Hepatocyte (in vitro differentiated cells): Measurements from ENCODE around the gene LUZP2. TPM values are rescaled to one million over a fixed set of nuclear protein-coding genes. Genes with fewer than 3 reads are reported as not detected.

Experiments used
- DNase-seq: peaks from one replicate; pipeline ENCODE4 v3.0.0-alpha.2; 2016; ENCODE audit warnings: low spot score
- H2AFZ ChIP-seq: fragments of 200-600 bp; sonication (generic); 2 replicates; pipeline ENCODE4 v1.6.0; 2016; ENCODE audit warnings: antibody characterized with exemption, mild to moderate bottlenecking
- H3K27ac ChIP-seq: fragments of 200-600 bp; sonication (generic); 2 replicates; pipeline ENCODE4 v1.5.1; 2016; ENCODE audit warnings: mild to moderate bottlenecking
- H3K27me3 ChIP-seq: fragments of 200-600 bp; sonication (generic); 2 replicates; pipeline ENCODE4 v1.6.1; 2016
- H3K36me3 ChIP-seq: fragments of 200-600 bp; sonication (generic); replicated peaks from 2 replicates; pipeline ENCODE4 v1.5.1; 2016; ENCODE audit warnings: low read depth; ENCODE audit not compliant: insufficient read depth
- H3K4me1 ChIP-seq: fragments of 200-600 bp; sonication (generic); 2 replicates; pipeline ENCODE4 v1.5.1; 2016; ENCODE audit warnings: mild to moderate bottlenecking, moderate library complexity; ENCODE audit not compliant: insufficient read depth
- H3K4me2 ChIP-seq: fragments of 200-600 bp; sonication (generic); 2 replicates; pipeline ENCODE4 v1.6.0; 2016
- H3K4me3 ChIP-seq: fragments of 200-600 bp; sonication (generic); 2 replicates; pipeline ENCODE4 v1.5.1; 2016; ENCODE audit warnings: mild to moderate bottlenecking
- H3K79me2 ChIP-seq: fragments of 200-600 bp; sonication (generic); 2 replicates; pipeline ENCODE4 v1.6.0; 2017; ENCODE audit warnings: mild to moderate bottlenecking
- H3K9me2 ChIP-seq: fragments of 200-600 bp; sonication (generic); replicated peaks from 2 replicates; pipeline ENCODE4 v1.6.0; 2017; ENCODE audit warnings: mild to moderate bottlenecking; ENCODE audit not compliant: insufficient read depth
- H3K9me3 ChIP-seq: fragments of 200-600 bp; sonication (generic); 2 replicates; pipeline ENCODE4 v1.5.1; 2016; ENCODE audit warnings: low read depth, mild to moderate bottlenecking
- H4K20me1 ChIP-seq: fragments of 200-600 bp; sonication (generic); 2 replicates; pipeline ENCODE4 v1.6.0; 2016; ENCODE audit warnings: mild to moderate bottlenecking; ENCODE audit not compliant: insufficient read depth, poor library complexity, severe bottlenecking
- CTCF ChIP-seq: fragments of 200-600 bp; sonication (generic); IDR thresholded peaks from 2 replicates; pipeline ENCODE4 v1.5.1; 2016; ENCODE audit warnings: antibody characterized with exemption, mild to moderate bottlenecking; ENCODE audit not compliant: poor library complexity
- EZH2 ChIP-seq: fragments of 200-600 bp; sonication (generic); IDR thresholded peaks from 2 replicates; pipeline ENCODE4 v1.6.1; 2016; ENCODE audit warnings: antibody characterized with exemption, mild to moderate bottlenecking, borderline replicate concordance
- EZH2phosphoT487 ChIP-seq: fragments of 200-600 bp; sonication (generic); IDR thresholded peaks from one replicate; pipeline ENCODE4 v1.6.1; 2018; ENCODE audit warnings: antibody characterized with exemption, mild to moderate bottlenecking, low read depth, moderate library complexity; ENCODE audit not compliant: unreplicated experiment, severe bottlenecking
- WGBS: methylation state at CpG from one replicate; pipeline ENCODE4 v1.1.6; 2016; ENCODE audit warnings: low lambda C conversion rate; ENCODE audit errors: missing lambda C conversion rate; 5-methylcytosine and 5-hydroxymethylcytosine counted together
- polyA plus RNA-seq: library from polyadenylated mRNA; unstranded; fragments of >200 nt; fragmentation: Nextera tagmentation; extraction: Ambion mirVana; gene quantifications from 2 replicates; pipeline ENCODE4 v1.2.1, GENCODE V29; 2016
- total RNA-seq: library from RNA; depleted of rRNA; stranded (reverse); fragments of >200 nt; gene quantifications from 2 replicates; pipeline ENCODE4 v1.2.3, GENCODE V29; 2014

The LUZP2 gene
- total and polyA plus RNA-seq, 2 experiments from 2014 or later: 2.2 to 7.9 TPM

DNA sequence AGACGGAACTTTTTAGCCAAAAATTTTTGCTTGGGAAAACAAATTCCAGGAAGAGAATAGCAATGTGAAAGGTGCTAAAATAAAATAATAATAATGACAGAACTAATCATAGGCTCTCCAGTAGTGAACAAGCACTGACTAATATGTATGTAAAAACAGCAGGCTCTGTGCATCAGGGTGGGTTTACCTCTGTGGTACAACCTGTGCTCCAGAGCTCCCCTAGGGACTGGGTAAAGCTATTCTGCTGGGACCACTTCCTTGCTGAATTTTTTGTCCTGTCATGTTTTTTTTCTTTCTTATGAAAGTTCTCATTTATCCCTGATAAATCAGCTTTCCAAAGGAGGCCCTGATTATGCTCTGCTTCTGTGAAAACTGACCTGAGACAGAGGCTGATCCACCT is 18.8 kb downstream of the LUZP2 start:
- Histone ChIP-seq H2AFZ (no peak overlapping the region), H4K20me1 (no peaks in the 10 kb centered on the region), H3K4me3 (no peak overlapping the region), H3K9me3 (no peaks in the 10 kb centered on the region), H3K4me1 (no peaks in the 10 kb centered on the region), H3K79me2 (no peaks in the 10 kb centered on the region), H3K4me2 (no peak overlapping the region), H3K9me2 (no peaks in the 10 kb centered on the region), H3K36me3 (no peaks in the 10 kb centered on the region), H3K27me3 (no peaks in the 10 kb centered on the region), H3K27ac (no peak overlapping the region)
- 93% methylated on average over 1 of the region's 1 CpG for WGBS
- DNase-seq: no peak
- no peak for TF ChIP-seq CTCF
- TF ChIP-seq EZH2: no peak
- TF ChIP-seq EZH2phosphoT487: no peak

- Histone ChIP-seq H3K9me3 (no peaks in the 10 kb centered on the region), H3K9me2 (no peaks in the 10 kb centered on the region), H3K4me1 (no peaks in the 10 kb centered on the region), H3K27ac (no peak overlapping the region), H3K27me3 (no peaks in the 10 kb centered on the region), H4K20me1 (no peaks in the 10 kb centered on the region), H3K4me3 (no peak overlapping the region), H3K79me2 (no peaks in the 10 kb centered on the region), H3K36me3 (no peaks in the 10 kb centered on the region), H3K4me2 (no peak overlapping the region), H2AFZ (no peak overlapping the region)
- TF ChIP-seq EZH2 (no peak), EZH2phosphoT487 (no peak), CTCF (no peak)
- DNase-seq: no peak
These were observed 19.8 kb downstream of the LUZP2 start for GRCh38 chr11:24516638-24517037.

DNA sequence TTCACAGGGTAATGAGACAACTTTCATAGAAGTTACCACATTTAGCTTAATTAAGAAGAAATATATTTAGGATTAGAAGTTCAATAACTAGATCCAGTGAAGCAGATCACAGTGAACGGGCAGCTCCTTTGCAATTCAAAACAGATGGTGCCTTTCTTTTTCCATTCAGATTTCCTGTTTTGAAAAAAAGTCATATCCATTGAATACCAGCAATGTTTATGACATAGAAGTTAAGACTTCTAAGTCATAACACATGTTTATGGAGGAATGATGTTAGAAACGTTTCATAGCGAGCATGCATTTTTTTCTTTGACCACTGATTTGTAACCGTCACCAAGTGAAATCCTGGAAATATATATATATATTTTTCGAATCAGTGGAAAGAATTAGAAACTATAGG is 24.7 kb downstream of the LUZP2 start:
- 67% methylated on average over 5 of the region's 5 CpGs for WGBS
- Histone ChIP-seq H4K20me1 (no peaks in the 10 kb centered on the region), H3K9me3 (no peaks in the 10 kb centered on the region)

DNA sequence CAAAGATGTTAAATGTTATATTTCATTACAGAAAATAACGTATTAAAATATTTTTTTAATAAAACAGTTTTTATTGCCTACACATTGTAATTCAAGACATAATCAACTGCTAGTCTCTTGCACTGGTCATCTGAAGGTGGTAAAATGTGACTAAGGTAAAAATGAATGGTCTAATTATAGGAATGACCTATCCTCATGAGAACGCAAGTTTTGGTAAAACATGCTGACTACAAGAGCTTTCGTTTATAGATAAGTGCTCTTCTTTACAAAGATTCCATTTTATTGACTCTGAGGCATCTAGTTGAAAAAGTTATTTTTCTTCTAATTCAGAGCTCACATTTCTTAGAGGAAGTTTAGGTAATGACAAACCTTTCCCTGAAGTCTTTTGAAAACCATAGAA is 27.3 kb downstream of the LUZP2 start:
- Histone ChIP-seq H4K20me1 (no peaks in the 10 kb centered on the region), H3K27ac (no peak overlapping the region), H2AFZ (no peak overlapping the region), H3K36me3 (no peaks in the 10 kb centered on the region), H3K9me3 (no peaks in the 10 kb centered on the region), H3K4me3 (no peak overlapping the region), H3K27me3 (no peaks in the 10 kb centered on the region), H3K79me2 (no peaks in the 10 kb centered on the region), H3K4me1 (no peaks in the 10 kb centered on the region), H3K4me2 (no peak overlapping the region), H3K9me2 (no peaks in the 10 kb centered on the region)
- TF ChIP-seq EZH2phosphoT487 (no peak), EZH2 (no peak), CTCF (no peak)
- DNase-seq: no peak
- 56% methylated on average over 3 of the region's 3 CpGs for WGBS

More for the DNA sequence above, 24.7 kb downstream of the LUZP2 start:
- TF ChIP-seq EZH2: no peak
- no peak overlapping the region for H3K27ac ChIP-seq
- no peak for DNase-seq
- H3K4me1 ChIP-seq: no peaks in the 10 kb centered on the region
- no peaks in the 10 kb centered on the region for H3K27me3 ChIP-seq
- no peaks in the 10 kb centered on the region for H3K79me2 ChIP-seq
- no peaks in the 10 kb centered on the region for H3K9me2 ChIP-seq
- no peak overlapping the region for H3K4me3 ChIP-seq
- no peak overlapping the region for H2AFZ ChIP-seq
- H3K36me3 ChIP-seq: no peaks in the 10 kb centered on the region
- no peak overlapping the region for H3K4me2 ChIP-seq
